ENCODE data around the gene OR1E2. TPM values are rescaled to one million over a fixed set of nuclear protein-coding genes. Genes with fewer than 3 reads are reported as not detected.

The OR1E2 gene
- total RNA-seq, 4 donors from 2014 or later: not detected

GRCh38 chr17:3475251-3475685 lies 41.6 kb upstream of the OR1E2 start:
- in situ Hi-C loops (cut with MboI; ENCODE audit: low pct_ligation_motif_present in 1 of 4, low pct_unique_long_range_greater_than_20kb in 1 of 4, low sequenced_read_pairs in 3 of 4) (loop anchor here in 1 of 4 donors (25.0 kb wide), 1 partner anchor 88 kb away; the partner anchor contains the start of genes OR1E1 and OR3A2), intact Hi-C loops (cut with DNase I; ENCODE audit: low total_unique reads) (no loop called here)
- H3K4me3 ChIP-seq: peak overlapping the region in 1 of 4 donors; percentile 45
- peak overlapping the region; percentile 69 to 84 (median 74) for H3K27ac ChIP-seq
- 61 to 66% methylated on average over 3 to 4 of the region's 4 CpGs for WGBS, 2 donors (ENCODE audit: low coverage in 1 of 2)
- H3K27me3 ChIP-seq: no peaks in the 10 kb centered on the region
- H3K4me1 ChIP-seq: peaks cover 11 to 38% (median 18%) of the 10 kb centered on the region in 4 donors
- TF ChIP-seq POLR2AphosphoS5 (IDR thresholded peaks at IDR 0.05): no peak
- no peak for TF ChIP-seq EP300 (IDR thresholded peaks at IDR 0.05; ENCODE audit: low read depth)
- TF ChIP-seq POLR2A (IDR thresholded peaks at IDR 0.05): no peak
- DNase-seq: no peak
- H3K9me3 ChIP-seq: no peaks in the 10 kb centered on the region
- H3K36me3 ChIP-seq: no peaks in the 10 kb centered on the region

GRCh38 chr17:3474212-3474611 lies 40.6 kb upstream of the OR1E2 start:
- H3K4me3 ChIP-seq: no peak overlapping the region
- DNase-seq: no peak
- TF ChIP-seq POLR2A (IDR thresholded peaks at IDR 0.05) (no peak), EP300 (IDR thresholded peaks at IDR 0.05; ENCODE audit: low read depth) (no peak), POLR2AphosphoS5 (IDR thresholded peaks at IDR 0.05) (peak in 1 of 3 donors; percentile 45)
- TF ChIP-seq, protein P1, sequence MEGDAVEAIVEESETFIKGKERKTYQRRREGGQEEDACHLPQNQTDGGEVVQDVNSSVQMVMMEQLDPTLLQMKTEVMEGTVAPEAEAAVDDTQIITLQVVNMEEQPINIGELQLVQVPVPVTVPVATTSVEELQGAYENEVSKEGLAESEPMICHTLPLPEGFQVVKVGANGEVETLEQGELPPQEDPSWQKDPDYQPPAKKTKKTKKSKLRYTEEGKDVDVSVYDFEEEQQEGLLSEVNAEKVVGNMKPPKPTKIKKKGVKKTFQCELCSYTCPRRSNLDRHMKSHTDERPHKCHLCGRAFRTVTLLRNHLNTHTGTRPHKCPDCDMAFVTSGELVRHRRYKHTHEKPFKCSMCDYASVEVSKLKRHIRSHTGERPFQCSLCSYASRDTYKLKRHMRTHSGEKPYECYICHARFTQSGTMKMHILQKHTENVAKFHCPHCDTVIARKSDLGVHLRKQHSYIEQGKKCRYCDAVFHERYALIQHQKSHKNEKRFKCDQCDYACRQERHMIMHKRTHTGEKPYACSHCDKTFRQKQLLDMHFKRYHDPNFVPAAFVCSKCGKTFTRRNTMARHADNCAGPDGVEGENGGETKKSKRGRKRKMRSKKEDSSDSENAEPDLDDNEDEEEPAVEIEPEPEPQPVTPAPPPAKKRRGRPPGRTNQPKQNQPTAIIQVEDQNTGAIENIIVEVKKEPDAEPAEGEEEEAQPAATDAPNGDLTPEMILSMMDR (IDR thresholded peaks at IDR 0.05): no peak
- peak overlapping the region; percentile 69 to 84 (median 74) for H3K27ac ChIP-seq
- H3K9me3 ChIP-seq: no peaks in the 10 kb centered on the region
- H3K27me3 ChIP-seq: no peaks in the 10 kb centered on the region
- intact Hi-C loops (cut with DNase I; ENCODE audit: low total_unique reads) (no loop called here), in situ Hi-C loops (cut with MboI; ENCODE audit: low pct_ligation_motif_present in 1 of 4, low pct_unique_long_range_greater_than_20kb in 1 of 4, low sequenced_read_pairs in 3 of 4) (loop anchor here in 1 of 4 donors (25.0 kb wide), 1 partner anchor 112 kb away; no protein-coding TSS in a partner anchor)
- no peaks in the 10 kb centered on the region for H3K36me3 ChIP-seq
- peaks cover 11 to 38% (median 18%) of the 10 kb centered on the region in 4 donors for H3K4me1 ChIP-seq
- WGBS, 2 donors (ENCODE audit: low coverage in 1 of 2): 21 to 34% methylated on average over 3 of the region's 3 CpGs

DNA sequence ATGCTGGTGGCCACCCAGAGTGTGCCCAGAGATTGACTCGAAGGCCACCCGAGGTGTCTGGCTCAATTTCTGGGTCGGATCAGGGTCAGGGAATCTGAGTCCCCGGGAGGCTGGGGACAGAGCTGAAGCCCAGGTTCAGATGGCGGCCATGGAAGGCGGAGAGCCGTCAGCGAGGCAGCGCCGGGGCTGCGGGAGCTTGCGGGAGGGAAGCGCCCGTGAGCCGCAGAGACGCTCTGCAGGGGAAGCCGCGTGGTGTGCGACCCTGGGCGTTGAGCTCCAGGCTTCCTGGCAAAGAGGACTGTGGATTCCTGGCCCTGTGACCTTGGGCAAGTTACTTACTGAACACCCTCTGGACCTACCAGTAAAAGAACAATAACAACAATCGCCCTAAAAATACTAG lies 38.5 kb upstream of the OR1E2 start:
- H3K36me3 ChIP-seq: no peaks in the 10 kb centered on the region
- in situ Hi-C loops (cut with MboI; ENCODE audit: low pct_ligation_motif_present in 1 of 4, low pct_unique_long_range_greater_than_20kb in 1 of 4, low sequenced_read_pairs in 3 of 4) (loop anchor here in 1 of 4 donors (25.0 kb wide), 1 partner anchor 110 kb away; no protein-coding TSS in a partner anchor), intact Hi-C loops (cut with DNase I; ENCODE audit: low total_unique reads) (no loop called here)
- no peak overlapping the region for H3K27ac ChIP-seq
- H3K27me3 ChIP-seq: no peaks in the 10 kb centered on the region
- no peak overlapping the region for H3K4me3 ChIP-seq
- peaks cover 11 to 27% (median 18%) of the 10 kb centered on the region in 4 donors for H3K4me1 ChIP-seq
- H3K9me3 ChIP-seq: no peaks in the 10 kb centered on the region
- TF ChIP-seq POLR2AphosphoS5 (IDR thresholded peaks at IDR 0.05) (no peak), EP300 (IDR thresholded peaks at IDR 0.05; ENCODE audit: low read depth) (no peak), POLR2A (IDR thresholded peaks at IDR 0.05) (no peak)
- TF ChIP-seq, protein P1 (IDR thresholded peaks at IDR 0.05): no peak
- DNase-seq: no peak
- WGBS, 2 donors (ENCODE audit: low coverage in 1 of 2): 94% methylated on average over 18 of the region's 21 CpGs; no CpG with 5 or more reads in 1 of the 2 donors

DNA sequence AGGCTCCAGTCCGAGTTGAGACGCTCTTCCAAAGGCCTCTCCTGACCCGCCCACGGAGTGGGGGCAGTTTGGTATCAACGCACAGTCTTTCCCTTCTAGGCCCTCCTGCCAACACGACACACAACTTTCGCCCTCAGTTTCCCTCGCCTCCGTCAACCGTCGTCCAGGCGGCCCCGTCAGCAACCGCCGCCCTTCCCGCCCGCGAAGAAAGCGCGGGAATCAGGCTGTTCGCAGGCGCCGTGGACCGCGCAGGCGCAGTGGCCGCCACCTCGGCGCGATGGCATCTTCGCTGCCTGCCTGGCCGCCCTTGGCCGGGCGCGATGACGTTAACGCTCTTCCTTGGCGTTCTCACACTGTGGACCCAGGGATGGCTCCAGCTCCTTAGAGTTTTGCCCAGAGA lies 38.0 kb upstream of the OR1E2 start, which contains the start of gene SPATA22:
Gene SPATA22, minus strand, starts transcription at position 221 of the 400 bp plus-strand sequence. CDS start 2,494 bp downstream, outside the sequence.
- Histone ChIP-seq H3K36me3 (no peaks in the 10 kb centered on the region), H3K27me3 (no peaks in the 10 kb centered on the region), H3K4me1 (peaks cover 11 to 27% (median 18%) of the 10 kb centered on the region in 4 donors), H3K27ac (no peak within 1 kb of the TSS), H3K9me3 (no peaks in the 10 kb centered on the region), H3K4me3 (no peak within 1 kb of the TSS)
- no peak for DNase-seq
- TF ChIP-seq, protein P1 (IDR thresholded peaks at IDR 0.05): no peak
- no peak for TF ChIP-seq POLR2AphosphoS5 (IDR thresholded peaks at IDR 0.05)
- TF ChIP-seq EP300 (IDR thresholded peaks at IDR 0.05; ENCODE audit: low read depth): no peak
- TF ChIP-seq POLR2A (IDR thresholded peaks at IDR 0.05): no peak
- intact Hi-C loops (cut with DNase I; ENCODE audit: low total_unique reads) (no loop called here), in situ Hi-C loops (cut with MboI; ENCODE audit: low pct_ligation_motif_present in 1 of 4, low pct_unique_long_range_greater_than_20kb in 1 of 4, low sequenced_read_pairs in 3 of 4) (loop anchor here in 1 of 4 donors (25.0 kb wide), 1 partner anchor 109 kb away; no protein-coding TSS in a partner anchor)
- 94% methylated on average over 38 of the region's 38 CpGs; no CpG with 5 or more reads in 1 of the 2 donors for WGBS, 2 donors (ENCODE audit: low coverage in 1 of 2)

All from transverse colon (tissue), 4 donors.